Testis (tissue), 3 donors: ENCODE measurements around the gene PER2. TPM values are rescaled to one million over a fixed set of nuclear protein-coding genes. Genes with fewer than 3 reads are reported as not detected.

Experiments
- DNase-seq: peaks from one replicate; pipeline ENCODE4 v3.0.0-alpha.2; 2019
- H3K27ac ChIP-seq, 2 donors: fragments of 200-600 bp; sonication (generic); one replicate each; pipeline ENCODE4 v1.5.1; 2019
- H3K27me3 ChIP-seq: fragments of 200-600 bp; sonication (generic); one replicate; pipeline ENCODE4 v1.5.1; 2019
- H3K36me3 ChIP-seq: fragments of 200-600 bp; sonication (generic); one replicate; pipeline ENCODE4 v1.5.1; 2017; ENCODE audit warnings: low read depth; ENCODE audit errors: missing control alignments
- H3K4me1 ChIP-seq: fragments of 200-600 bp; sonication (generic); one replicate; pipeline ENCODE4 v1.5.1; 2019
- H3K4me3 ChIP-seq, 2 donors: fragments of 200-600 bp; sonication (generic); one replicate each; pipeline ENCODE4 v1.5.1; 2017 to 2019
- H3K9me3 ChIP-seq: fragments of 200-600 bp; sonication (generic); one replicate; pipeline ENCODE4 v1.5.1; 2017
- CTCF ChIP-seq, 3 experiments: fragments of 450-650 bp in 2 of 3; fragments of 200-600 bp in 1 of 3; sonication (generic) in 1 of 3; IDR thresholded peaks; one replicate each; pipeline ENCODE4 v1.5.1; 2016 to 2019; ENCODE audit warnings: antibody characterized with exemption in 3 of 3, mild to moderate bottlenecking in 2 of 3, moderate library complexity in 1 of 3
- POLR2A ChIP-seq: fragments of 450-650 bp; IDR thresholded peaks from one replicate; pipeline ENCODE4 v1.6.1; 2017; ENCODE audit warnings: antibody characterized with exemption, mild to moderate bottlenecking, moderate library complexity
- WGBS, 2 donors: methylation state at CpG; one replicate each; pipeline ENCODE4 v1.1.5; 2018; 5-methylcytosine and 5-hydroxymethylcytosine counted together
- intact Hi-C: fragments of 100-400 bp; cut with DNase I; formaldehyde crosslinking; loops from one replicate; pipeline ENCODE4 v1.15.1; 2023; ENCODE audit warnings: low total_unique reads
- polyA plus RNA-seq: library from polyadenylated mRNA; stranded (reverse); fragments of 350-450 nt; fragmentation: Illumina TruSeq; extraction: RNeasy Lipid Tissue Mini Kit (QIAGEN cat#74804); gene quantifications from one replicate; pipeline ENCODE4 v1.2.3, GENCODE V29; 2014; ENCODE audit warnings: low read depth, low replicate concordance; ENCODE audit not compliant: insufficient read depth
- total RNA-seq, 2 donors: library from RNA; depleted of rRNA; stranded (reverse); fragments of >200 nt; gene quantifications; one replicate each; pipeline ENCODE4 v1.2.3, GENCODE V29; 2016

Gene PER2
- total and polyA plus RNA-seq, 3 donors from 2014 or later = 29.8 to 59.1 (median 55.5) TPM

GRCh38 chr2:238220274-238220891, 68.0 kb downstream of the PER2 start:
- intact Hi-C loops = no loop called here
- Histone ChIP-seq H3K4me1 (no peaks in the 10 kb centered on the region), H3K27ac (no peak overlapping the region), H3K9me3 (no peaks in the 10 kb centered on the region), H3K4me3 (no peak overlapping the region), H3K36me3 (no peaks in the 10 kb centered on the region), H3K27me3 (no peaks in the 10 kb centered on the region)
- no peak for TF ChIP-seq CTCF (IDR thresholded peaks at IDR 0.05)
- TF ChIP-seq POLR2A = no peak
- DNase-seq = no peak
- WGBS, 2 donors = 35 to 64% methylated on average over 9 to 10 of the region's 10 CpGs

DNA sequence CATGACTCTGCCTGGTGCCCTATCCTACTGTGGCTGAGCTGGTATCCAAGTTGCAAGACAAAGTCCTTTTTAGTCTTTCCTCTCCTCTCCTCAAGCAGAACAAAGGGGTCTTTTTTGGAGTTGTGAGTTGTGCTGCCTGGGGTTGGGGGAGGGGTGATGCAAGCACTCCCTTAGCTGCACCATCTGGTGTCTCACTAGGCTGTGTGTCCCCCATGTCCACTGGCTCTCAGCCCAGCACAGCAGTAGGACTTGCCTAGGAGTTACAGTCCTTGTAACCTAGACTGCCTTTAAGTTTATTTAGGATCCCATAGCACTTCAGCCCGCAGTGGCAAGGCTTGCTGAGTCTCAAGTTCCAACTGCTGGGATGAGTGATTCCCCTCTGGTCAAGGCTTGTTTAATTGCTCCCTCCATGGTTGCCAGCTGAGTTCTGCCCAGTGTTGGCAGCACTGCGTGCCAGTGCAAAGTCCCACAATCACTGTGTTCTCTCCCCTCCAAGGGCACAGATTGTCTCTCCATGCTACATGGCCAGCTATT, 71.7 kb downstream of the PER2 start:
- H3K4me1 ChIP-seq = no peaks in the 10 kb centered on the region
- WGBS, 2 donors = 81 to 92% methylated on average over 2 of the region's 2 CpGs
- no peaks in the 10 kb centered on the region for H3K27me3 ChIP-seq
- no peaks in the 10 kb centered on the region for H3K36me3 ChIP-seq
- no peaks in the 10 kb centered on the region for H3K9me3 ChIP-seq
- no peak overlapping the region for H3K4me3 ChIP-seq
- no peak for DNase-seq
- intact Hi-C loops = no loop called here
- no peak overlapping the region for H3K27ac ChIP-seq
- TF ChIP-seq POLR2A (no peak), CTCF (IDR thresholded peaks at IDR 0.05) (no peak)

DNA sequence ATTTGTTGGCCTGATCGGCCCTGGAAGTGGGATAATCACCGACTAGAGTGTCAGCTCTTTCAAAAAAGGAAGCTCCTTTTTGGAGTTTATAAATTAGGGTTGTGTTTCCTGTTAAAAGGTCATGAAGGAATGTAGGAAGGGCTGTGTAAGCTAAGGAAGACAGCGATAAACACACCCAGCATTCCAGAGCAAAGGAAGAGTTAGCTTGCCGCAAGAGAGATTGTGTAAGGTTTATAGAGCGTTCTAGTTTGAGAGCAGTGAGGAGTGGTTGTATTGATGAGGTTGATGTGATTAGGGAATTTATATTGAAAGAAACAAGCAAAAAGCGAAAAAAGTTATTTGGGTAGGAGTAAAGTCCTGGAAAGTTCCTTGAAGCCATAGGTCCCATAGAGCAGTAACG, 81.4 kb downstream of the PER2 start:
- intact Hi-C loops = no loop called here
- no peaks in the 10 kb centered on the region for H3K9me3 ChIP-seq
- TF ChIP-seq CTCF (IDR thresholded peaks at IDR 0.05) (no peak), POLR2A (no peak)
- H3K27me3 ChIP-seq = no peaks in the 10 kb centered on the region
- no peaks in the 10 kb centered on the region for H3K36me3 ChIP-seq
- no peak for DNase-seq
- no peak overlapping the region for H3K4me3 ChIP-seq
- 73 to 77% methylated on average over 7 of the region's 7 CpGs for WGBS, 2 donors
- H3K27ac ChIP-seq = no peak overlapping the region
- peaks cover 5% of the 10 kb centered on the region for H3K4me1 ChIP-seq

DNA sequence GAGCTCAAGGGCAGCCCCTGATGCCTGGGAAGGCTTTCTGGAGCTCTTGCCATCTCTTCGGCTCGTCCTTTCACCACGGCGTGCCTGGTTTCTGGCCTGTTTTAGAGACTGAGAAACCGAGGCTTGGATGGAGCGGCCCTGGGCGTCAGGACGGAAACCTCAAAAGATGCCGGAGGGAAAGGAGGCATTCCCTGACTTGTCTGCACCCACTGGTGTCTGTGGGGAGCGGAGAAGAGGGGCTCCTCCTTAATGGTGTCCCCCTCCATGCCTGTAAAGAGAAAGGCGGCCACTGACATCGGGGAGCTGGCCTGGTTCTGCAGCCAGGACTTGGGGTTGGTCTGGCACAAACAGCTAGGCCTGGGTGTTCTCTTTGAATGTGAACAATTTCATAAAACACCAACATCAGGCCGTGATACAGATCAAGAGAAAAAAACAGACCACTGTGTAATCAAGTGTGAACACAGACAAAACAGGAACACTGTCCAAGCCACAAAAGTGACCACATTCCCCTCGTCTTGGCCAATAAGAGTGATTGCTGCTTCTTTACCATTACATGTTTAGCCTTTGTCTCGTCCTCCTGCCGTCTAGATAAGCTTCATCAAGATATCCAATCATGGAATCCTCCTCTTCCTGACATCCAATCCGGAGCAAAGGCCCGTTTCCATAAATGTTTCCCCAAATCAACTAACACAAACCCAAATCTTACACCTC, 84.3 kb downstream of the PER2 start:
- H3K9me3 ChIP-seq = no peaks in the 10 kb centered on the region
- H3K27me3 ChIP-seq = no peaks in the 10 kb centered on the region
- H3K36me3 ChIP-seq = no peaks in the 10 kb centered on the region
- no peak for DNase-seq
- peak overlapping the region; percentile 70 to 97 for H3K4me3 ChIP-seq
- intact Hi-C loops = no loop called here
- H3K27ac ChIP-seq = peak overlapping the region in 1 of 2 donors; percentile 93
- no peak for TF ChIP-seq CTCF (IDR thresholded peaks at IDR 0.05)
- no peak for TF ChIP-seq POLR2A
- H3K4me1 ChIP-seq = peaks cover 18% of the 10 kb centered on the region
- WGBS, 2 donors = 30 to 47% methylated on average over 18 of the region's 18 CpGs
